Stimulated activated effector memory CD8-positive, alpha-beta T cell treated with anti-CD3 and anti-CD28 coated beads, Interleukin-12 subunit alpha, Interleukin-12 subunit beta, amount 100 ng/mL, for 72 hours (primary cell): ENCODE results near the gene LLGL2.
"Not testable (repeated sequence)": the region's sequence is repeated elsewhere in the genome, so short reads cannot be mapped to it uniquely, and the experiment has no call there.

ENCODE experiments used
- ATAC-seq: fragments of 150-1000 bp; cut with Tn5 transposase; 2 replicates; pipeline ENCODE4 v1.10.0; 2021
- DNase-seq, 2 donors: peaks; one replicate each; pipeline ENCODE4 v3.0.0; 2021 to 2022; ENCODE audit warnings: low spot score in 2 of 2
- H3K27ac Mint-ChIP-seq: one replicate; pipeline ENCODE4 v1.8.0; 2022; ENCODE audit warnings: mild to moderate bottlenecking, mixed read lengths
- H3K36me3 Mint-ChIP-seq: one replicate; pipeline ENCODE4 v1.8.0; 2022; ENCODE audit warnings: mild to moderate bottlenecking, mixed read lengths
- H3K4me1 Mint-ChIP-seq: one replicate; pipeline ENCODE4 v1.8.0; 2022; ENCODE audit warnings: mixed read lengths
- H3K4me3 Mint-ChIP-seq: one replicate; pipeline ENCODE4 v1.8.0; 2022; ENCODE audit warnings: mild to moderate bottlenecking, mixed read lengths
- H3K9me3 Mint-ChIP-seq: one replicate; pipeline ENCODE4 v1.8.0; 2022; ENCODE audit warnings: mixed read lengths

LLGL2 gene

GRCh38 chr17:75520413-75520812 lies 5.1 kb upstream of the LLGL2 start:
- H3K9me3 Mint-ChIP-seq, ATAC-seq, H3K4me3 Mint-ChIP-seq, H3K27ac Mint-ChIP-seq, DNase-seq: not testable (repeated sequence)
- peaks cover 22% of the 10 kb centered on the region for H3K4me1 Mint-ChIP-seq
- H3K36me3 Mint-ChIP-seq, result peaks cover 63% of the 10 kb centered on the region

GRCh38 chr17:75521290-75521689 lies 4.2 kb upstream of the LLGL2 start:
- H3K27ac Mint-ChIP-seq, result no peak overlapping the region
- peaks cover 63% of the 10 kb centered on the region for H3K36me3 Mint-ChIP-seq
- DNase-seq (no peak), ATAC-seq (no peak)
- H3K9me3 Mint-ChIP-seq, result no peaks in the 10 kb centered on the region
- peaks cover 24% of the 10 kb centered on the region for H3K4me1 Mint-ChIP-seq
- no peak overlapping the region for H3K4me3 Mint-ChIP-seq

DNA sequence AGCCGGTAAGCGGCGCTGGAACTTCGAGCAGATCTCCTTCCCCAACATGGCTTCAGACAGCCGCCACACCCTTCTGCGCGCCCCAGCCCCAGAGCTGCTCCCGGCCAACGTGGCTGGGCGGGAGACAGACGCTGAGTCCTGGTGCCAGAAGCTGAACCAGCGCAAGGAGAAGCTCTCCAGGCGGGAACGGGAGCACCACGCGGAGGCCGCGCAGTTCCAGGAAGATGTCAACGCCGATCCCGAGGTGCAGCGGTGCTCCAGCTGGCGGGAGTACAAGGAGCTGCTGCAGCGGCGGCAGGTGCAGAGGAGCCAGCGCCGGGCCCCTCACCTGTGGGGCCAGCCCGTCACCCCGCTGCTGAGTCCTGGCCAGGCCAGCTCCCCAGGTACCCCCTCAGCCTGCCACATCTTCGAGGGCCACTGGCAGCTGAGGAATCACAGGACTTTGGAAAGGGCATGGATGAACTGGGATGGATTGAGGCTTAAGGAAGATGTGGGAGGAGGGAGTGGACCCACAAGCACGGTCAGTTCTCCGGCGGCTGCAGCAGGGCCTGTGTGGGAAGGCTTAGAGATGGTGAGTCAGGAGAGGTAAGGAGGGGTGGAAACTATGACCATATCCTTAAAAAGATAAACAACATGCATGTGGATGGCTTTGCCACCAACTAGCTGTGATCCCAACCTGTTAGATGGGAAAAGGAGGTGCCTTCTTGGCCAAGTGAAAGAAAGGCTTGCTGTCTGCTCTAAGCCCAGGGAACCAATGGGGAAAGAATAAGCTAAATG lies 3.4 kb upstream of the LLGL2 start:
- DNase-seq, result no peak
- Mint-ChIP-seq H3K9me3 (no peaks in the 10 kb centered on the region), H3K27ac (no peak overlapping the region), H3K36me3 (peaks cover 63% of the 10 kb centered on the region), H3K4me1 (peaks cover 27% of the 10 kb centered on the region), H3K4me3 (no peak overlapping the region)
- ATAC-seq, result no peak

GRCh38 chr17:75523647-75524046 lies 1.9 kb upstream of the LLGL2 start:
- DNase-seq, result no peak
- Mint-ChIP-seq H3K27ac (no peak overlapping the region), H3K4me3 (no peak overlapping the region), H3K36me3 (peaks cover 59% of the 10 kb centered on the region), H3K9me3 (no peaks in the 10 kb centered on the region), H3K4me1 (peaks cover 12% of the 10 kb centered on the region)
- no peak for ATAC-seq

DNA sequence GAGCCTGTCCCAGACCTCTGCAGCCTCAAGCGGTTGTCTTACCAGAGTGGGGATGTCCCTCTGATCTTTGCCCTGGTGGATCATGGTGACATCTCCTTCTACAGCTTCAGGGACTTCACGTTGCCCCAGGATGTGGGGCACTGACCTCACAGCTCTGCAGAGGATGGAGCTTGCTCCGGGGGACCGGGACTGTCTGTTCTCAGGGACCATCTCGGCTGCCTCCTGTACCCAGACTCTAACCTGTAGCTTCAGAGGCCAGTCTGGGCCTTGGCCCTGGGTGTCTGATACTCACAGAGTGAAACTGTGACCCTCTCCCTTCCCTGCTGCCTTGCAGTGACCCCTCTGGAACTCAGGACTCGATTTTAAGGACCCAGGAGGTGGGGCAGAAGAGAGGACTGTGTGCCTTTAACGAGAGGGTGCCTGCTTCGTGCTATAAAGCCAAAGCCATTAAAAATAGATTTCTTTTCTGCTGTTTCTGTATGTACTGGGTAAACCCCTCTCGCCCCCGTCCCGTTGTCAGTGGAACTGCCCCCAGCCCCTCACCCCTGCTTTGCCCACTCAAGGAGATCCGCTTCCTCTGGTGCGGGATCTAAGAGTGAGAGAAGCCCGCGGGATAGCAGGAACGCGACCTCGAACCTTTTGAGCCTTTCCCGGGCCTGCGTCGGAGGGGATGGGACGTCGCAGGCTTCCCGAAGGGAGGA lies 1.1 kb upstream of the LLGL2 start:
- DNase-seq, result no peak
- peak overlapping the region; percentile 78 for H3K4me3 Mint-ChIP-seq
- H3K27ac Mint-ChIP-seq, result no peak overlapping the region
- ATAC-seq, result no peak
- peaks cover 51% of the 10 kb centered on the region for H3K36me3 Mint-ChIP-seq
- H3K9me3 Mint-ChIP-seq, result no peaks in the 10 kb centered on the region
- peaks cover 9% of the 10 kb centered on the region for H3K4me1 Mint-ChIP-seq

GRCh38 chr17:75525806-75526554 lies 483 bp downstream of the LLGL2 start:
- H3K9me3 Mint-ChIP-seq, result no peaks in the 10 kb centered on the region
- H3K4me1 Mint-ChIP-seq, result peaks cover 9% of the 10 kb centered on the region
- peak overlapping the region; percentile 78 for H3K4me3 Mint-ChIP-seq
- peak; percentile 51 for ATAC-seq
- H3K36me3 Mint-ChIP-seq, result peaks cover 35% of the 10 kb centered on the region
- H3K27ac Mint-ChIP-seq, result no peak overlapping the region
- DNase-seq, result no peak

- Mint-ChIP-seq H3K4me1 (peaks cover 9% of the 10 kb centered on the region), H3K9me3 (no peaks in the 10 kb centered on the region), H3K27ac (no peak overlapping the region), H3K4me3 (peak overlapping the region; percentile 78), H3K36me3 (peaks cover 35% of the 10 kb centered on the region)
- ATAC-seq (no peak), DNase-seq (no peak)
Observed at GRCh38 chr17:75526555-75527270, 1.2 kb downstream of the LLGL2 start.

DNA sequence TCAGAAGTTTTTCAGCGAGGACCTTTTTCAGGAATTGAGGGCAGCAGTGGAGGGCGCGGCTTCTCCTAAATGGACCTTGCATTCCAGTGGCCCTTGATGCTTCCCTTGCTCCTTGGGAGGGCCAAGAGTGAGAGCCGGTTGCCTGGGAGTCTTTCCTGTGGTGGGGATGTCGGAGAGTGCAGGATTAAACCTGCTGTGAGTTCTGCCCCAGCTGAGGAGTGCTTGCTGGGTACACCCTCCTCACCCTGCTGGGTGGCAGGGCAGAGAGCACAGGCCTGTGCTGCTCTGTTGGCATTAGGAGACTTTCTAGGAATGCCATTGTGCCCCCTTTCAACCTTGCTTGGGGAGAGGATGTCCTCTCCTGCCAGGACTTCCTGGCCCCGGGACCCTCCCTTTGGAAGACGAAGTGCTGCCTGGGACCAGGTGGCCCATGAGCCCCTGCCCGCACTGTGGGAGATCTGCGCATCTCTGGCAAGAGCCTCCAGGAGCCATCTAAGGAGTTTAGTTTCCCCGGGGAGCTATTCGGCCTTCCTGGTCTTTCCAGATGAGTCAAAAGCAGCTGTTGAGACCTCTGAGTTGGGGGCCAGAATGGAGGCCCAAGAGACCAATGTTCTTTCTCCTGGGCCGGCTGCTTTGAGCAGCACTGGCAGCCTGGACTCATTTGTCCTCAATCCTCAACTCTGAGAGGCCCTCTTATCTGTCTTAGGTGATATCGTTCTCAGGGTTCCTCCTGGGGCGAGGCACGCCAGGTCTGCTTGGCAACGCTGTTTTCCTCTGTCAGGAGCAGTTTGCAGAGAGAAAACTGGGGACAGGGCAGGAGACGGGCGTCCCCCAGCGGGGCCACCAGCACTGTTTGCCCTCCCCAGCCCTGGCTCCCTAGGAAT lies 5.6 kb downstream of the LLGL2 start:
- ATAC-seq (no peak), DNase-seq (no peak)
- H3K36me3 Mint-ChIP-seq, result peaks cover 36% of the 10 kb centered on the region
- H3K4me1 Mint-ChIP-seq, result peaks cover 36% of the 10 kb centered on the region
- no peaks in the 10 kb centered on the region for H3K9me3 Mint-ChIP-seq
- H3K27ac Mint-ChIP-seq, result peak overlapping the region; percentile 43
- H3K4me3 Mint-ChIP-seq, result no peak overlapping the region

- H3K4me1 Mint-ChIP-seq, result peaks cover 31% of the 10 kb centered on the region
- peak overlapping the region; percentile 43 for H3K27ac Mint-ChIP-seq
- no peak overlapping the region for H3K4me3 Mint-ChIP-seq
- no peaks in the 10 kb centered on the region for H3K9me3 Mint-ChIP-seq
- ATAC-seq, result no peak
- DNase-seq, result no peak
- H3K36me3 Mint-ChIP-seq, result peaks cover 36% of the 10 kb centered on the region
Observed at GRCh38 chr17:75531721-75532072, 6.2 kb downstream of the LLGL2 start.

DNA sequence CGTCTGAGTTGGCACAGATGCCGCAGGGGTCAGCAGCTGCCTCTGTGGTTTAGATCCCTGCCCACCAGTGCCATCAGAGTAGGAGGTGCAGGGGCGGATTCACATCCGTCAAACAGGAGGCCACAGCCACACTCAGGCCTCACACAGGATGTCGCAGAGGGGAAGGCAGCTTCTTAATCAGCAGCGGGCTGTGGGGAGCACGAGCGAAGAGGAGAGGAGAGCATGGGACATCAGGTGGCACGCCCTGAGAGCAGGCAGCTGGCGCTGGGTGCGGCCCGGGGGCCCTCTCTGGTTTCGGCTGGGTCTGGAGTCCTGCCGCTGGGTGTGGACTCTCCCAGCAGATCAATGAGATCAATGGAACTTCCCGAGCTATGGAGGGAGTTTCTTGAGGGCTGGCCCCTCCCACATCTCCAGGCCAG lies 9.6 kb downstream of the LLGL2 start:
- H3K9me3 Mint-ChIP-seq, result no peaks in the 10 kb centered on the region
- DNase-seq, result peak; percentile 67 to 86
- H3K27ac Mint-ChIP-seq, result peak overlapping the region; percentile 93
- peaks cover 36% of the 10 kb centered on the region for H3K36me3 Mint-ChIP-seq
- H3K4me3 Mint-ChIP-seq, result peak overlapping the region; percentile 69
- peaks cover 38% of the 10 kb centered on the region for H3K4me1 Mint-ChIP-seq
- ATAC-seq, result peak; percentile 99

GRCh38 chr17:75535871-75536270 lies 10.4 kb downstream of the LLGL2 start:
- Mint-ChIP-seq H3K4me1 (peaks cover 42% of the 10 kb centered on the region), H3K36me3 (peaks cover 36% of the 10 kb centered on the region), H3K9me3 (no peaks in the 10 kb centered on the region), H3K4me3 (peak overlapping the region; percentile 69), H3K27ac (peak overlapping the region; percentile 93)
- no peak for ATAC-seq
- DNase-seq, result no peak

DNA sequence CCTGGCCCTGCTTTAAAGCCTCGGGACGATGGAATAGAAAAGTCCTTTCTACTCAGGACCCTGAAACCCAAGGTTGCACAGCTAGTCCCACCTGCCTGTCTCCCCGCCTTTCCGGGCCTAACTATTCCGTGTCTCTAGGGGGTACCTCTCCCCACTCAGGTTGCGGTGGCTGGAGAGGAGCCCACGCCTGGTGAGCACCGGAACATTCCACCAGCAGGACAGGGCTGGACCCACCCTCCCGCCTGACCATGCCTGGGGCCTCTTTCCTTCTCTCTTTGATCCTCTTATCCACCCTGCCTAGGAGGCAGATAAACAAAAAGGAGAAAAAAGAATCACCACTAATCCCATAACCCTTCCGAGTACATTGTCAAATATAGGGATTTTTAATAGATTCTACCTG lies 10.9 kb downstream of the LLGL2 start:
- Mint-ChIP-seq H3K27ac (peak overlapping the region; percentile 93), H3K4me1 (peaks cover 46% of the 10 kb centered on the region), H3K9me3 (no peaks in the 10 kb centered on the region), H3K4me3 (no peak overlapping the region), H3K36me3 (peaks cover 33% of the 10 kb centered on the region)
- DNase-seq (no peak), ATAC-seq (no peak)

GRCh38 chr17:75539967-75540729 lies 14.7 kb downstream of the LLGL2 start:
- Mint-ChIP-seq H3K4me3 (no peak overlapping the region), H3K36me3 (peaks cover 1% of the 10 kb centered on the region), H3K9me3 (no peaks in the 10 kb centered on the region), H3K27ac (peak overlapping the region; percentile 77), H3K4me1 (peaks cover 36% of the 10 kb centered on the region)
- ATAC-seq (no peak), DNase-seq (no peak)
